Fibroblast of skin of right quadriceps (primary cell): ENCODE measurements around the gene SLC7A14.

Source experiments
- DNase-seq: peaks from one replicate; pipeline ENCODE4 v3.0.0-alpha.2; 2013

Gene SLC7A14

DNA sequence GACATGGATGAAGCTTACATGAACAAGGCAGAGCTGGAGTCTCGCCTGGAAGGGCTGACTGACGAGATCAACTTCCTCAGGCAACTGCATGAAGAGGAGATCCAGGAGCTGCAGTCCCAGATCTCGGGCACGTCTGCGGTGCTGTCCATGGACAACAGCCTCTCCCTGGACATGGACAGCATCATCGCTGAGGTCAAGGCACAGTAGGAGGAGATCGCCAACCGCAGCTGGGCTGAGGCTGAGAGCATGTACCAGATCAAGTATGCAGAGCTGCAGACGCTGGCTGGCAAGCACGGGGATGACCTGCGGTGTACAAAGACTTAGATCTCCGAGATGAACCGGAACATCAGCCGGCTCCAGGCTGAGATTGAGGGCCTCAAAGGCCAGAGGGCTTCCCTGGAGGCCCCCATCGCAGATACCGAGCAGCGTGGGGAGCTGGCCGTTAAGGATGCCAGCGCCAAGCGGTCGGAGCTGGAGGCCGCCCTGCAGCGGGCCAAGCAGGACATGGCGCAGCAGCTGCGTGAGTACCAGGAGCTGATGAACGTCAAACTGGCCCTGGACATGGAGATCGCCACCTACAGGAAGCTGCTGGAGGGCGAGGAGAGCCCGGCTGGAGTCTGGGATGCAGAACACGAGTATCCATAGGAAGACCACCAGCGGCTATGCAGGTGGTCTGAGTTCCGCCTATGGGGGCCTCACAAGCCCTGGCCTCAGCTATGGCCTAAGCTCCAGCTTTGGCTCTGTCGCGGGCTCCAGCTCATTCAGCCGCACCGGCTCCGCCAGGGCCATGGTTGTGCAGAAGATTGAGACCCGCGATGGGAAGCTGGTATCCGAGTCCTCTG is 89.6 kb downstream of the SLC7A14 start:
- no peak for DNase-seq

DNA sequence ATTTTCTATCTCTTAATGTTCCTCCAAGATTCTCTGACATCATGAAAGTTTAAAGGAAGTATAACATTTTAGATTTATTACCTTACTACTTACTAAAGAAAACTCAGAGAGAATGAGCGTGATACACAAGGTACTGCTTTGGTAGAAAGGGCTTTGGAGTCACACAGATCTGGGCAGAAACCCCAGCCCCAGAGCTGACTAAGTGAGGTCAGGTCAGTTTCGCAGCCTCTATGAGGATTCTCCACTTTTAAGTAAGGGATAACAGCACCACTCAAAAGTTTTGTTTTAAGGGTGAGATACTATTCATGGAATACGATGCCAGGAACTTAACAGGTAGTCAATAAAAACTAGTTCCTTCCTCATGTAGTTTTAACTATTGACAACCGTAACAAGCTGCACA is 91.1 kb downstream of the SLC7A14 start:
- DNase-seq: no peak

DNA sequence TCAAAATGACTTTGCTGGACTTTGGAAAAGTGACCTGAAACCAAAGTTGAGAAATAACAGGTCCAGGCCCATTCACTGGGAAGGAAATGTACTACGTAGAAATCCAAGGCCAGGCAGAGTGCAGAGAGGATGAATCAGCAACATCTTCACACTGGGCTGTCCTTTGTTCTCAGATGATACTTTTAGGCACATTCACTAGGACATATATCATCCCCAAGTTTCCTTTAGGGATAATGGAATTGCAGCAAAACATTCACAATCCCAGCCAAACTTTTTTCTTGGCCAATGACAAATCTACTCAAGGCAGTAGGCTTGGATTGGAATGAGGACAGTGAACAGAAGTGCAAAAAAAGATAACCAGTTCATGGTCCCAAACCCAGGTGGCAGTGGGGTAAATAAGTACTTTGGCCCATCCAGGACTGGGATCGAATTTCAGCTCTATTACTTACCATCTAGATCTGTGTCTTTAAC is 92.1 kb downstream of the SLC7A14 start:
- DNase-seq: peak; percentile 79

DNA sequence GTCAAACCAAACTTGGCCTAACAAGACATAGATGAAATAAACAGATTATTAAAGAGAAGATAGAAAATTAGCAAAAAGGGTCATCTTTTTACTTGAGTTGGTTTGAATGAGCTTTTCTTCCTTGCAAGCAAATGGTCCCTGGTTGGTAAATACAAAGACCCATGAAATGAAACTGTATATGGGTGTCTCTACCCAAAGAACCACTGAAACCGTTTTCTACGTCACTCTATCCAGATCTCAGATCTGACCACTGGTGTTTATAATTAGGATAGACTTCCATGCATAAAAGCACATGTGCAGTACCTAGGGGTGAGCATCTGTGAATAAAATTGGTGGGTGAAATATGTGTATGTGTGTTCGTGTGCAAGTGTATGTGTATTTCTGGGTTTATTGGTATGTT is 94.0 kb downstream of the SLC7A14 start:
- no peak for DNase-seq

DNA sequence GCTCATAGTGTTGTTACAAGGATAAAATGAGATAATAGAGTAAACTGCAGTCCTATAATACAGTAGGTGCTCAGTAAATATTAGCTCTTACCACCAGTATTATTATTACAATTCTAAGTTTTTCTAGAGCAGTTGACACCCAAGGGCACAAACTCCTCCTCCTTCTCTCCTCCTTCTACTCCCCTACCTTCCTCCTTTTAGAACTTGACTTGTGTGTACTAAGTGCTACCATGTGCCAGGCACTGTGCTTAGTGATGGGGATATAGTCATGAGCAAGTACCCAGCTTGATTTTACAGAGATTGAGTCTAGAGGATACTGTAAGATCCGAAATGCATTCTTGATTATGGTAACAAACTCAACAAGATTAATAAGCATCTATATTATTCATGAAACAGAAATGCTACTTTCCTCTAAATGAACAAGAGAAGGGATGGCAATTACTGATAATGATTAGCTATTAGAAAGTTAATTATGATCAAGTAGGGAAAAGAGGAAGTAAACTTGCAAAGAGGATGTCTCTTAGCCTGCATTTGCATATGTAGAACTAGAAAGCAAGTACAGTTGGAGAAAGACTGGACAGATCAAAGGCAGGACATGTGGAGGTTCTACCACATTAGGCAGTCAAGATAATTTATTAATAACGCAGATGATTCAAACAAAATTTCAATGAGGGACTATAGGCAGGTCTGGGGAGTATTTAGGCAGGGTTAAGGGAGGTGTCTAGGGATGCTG is 94.9 kb downstream of the SLC7A14 start:
- no peak for DNase-seq

DNA sequence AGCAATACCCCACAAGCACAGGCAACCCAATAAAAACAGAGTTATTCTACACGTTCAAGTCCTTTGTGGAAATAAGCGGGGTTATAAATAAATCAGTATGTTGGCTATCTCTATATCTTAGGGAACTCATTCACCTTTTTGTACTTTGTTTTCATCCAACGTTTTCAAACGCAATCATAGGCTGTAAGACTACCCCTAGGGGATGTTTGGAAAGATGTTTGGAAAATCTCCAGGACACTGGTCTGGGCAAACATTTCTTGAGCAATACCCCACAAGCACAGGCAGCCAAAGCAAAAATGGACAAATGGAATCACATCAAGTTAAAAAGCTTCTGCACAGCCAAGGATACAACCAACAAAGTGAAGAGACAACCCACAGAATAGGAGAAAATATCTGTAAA is 97.1 kb downstream of the SLC7A14 start:
- peak; percentile 66 for DNase-seq

DNA sequence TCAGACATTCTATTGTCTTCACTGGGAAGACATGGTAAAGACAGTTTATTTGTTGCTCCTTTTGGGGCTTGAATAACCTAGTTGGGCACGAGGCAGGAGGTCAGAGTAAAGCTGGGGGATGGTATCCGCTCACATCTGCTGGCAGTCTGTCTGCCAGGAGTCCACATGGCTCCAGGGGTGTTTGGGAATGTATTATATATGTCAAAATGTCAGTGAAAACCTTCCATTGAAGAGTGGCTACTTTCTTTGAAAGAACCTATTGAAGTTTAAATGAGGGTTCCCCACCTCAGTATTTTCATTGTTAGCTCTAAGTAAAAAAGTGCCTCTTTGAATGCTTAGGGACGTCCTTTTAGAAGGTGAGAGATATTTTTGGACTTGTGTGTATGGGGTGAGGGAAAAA is 98.8 kb downstream of the SLC7A14 start:
- no peak for DNase-seq

DNA sequence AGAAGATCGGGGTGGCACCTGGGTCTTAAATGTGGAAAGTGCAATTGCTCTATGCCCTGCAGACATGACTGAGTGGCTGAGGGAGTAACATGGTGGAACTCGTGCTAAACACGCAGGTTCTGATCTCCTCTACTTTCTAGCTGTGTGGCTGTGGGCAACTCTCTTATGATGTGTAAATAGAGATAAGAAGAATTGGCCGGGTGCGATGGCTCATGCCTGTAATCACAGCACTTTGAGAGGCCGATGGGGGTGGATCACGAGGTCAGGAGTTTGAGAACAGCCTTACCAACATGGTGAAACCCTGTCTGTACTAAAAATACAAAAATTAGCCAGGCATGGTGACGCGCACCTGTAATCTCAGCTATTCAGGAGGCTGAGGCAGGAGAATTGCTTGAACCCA is 99.5 kb downstream of the SLC7A14 start:
- no peak for DNase-seq

DNA sequence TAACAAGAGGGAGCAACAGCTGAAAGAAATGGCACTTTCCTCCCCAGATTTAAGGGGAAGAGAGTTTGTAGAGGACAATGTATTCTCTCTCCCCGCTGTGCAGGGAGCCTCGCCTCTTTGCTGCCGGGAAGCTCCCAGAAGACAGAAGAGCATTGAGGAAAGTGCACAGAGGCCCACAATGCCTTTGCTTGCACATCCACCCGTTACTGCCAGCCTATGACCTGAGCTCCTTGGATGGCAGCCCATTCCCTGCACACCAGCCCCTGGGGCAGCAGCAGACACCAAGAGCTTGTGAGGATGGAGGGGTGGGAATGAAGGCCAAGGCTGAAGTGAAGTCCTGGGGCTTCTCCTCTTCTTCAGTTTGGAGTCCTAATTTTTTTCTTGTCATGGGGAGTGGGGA is 100.2 kb downstream of the SLC7A14 start:
- DNase-seq: no peak

DNA sequence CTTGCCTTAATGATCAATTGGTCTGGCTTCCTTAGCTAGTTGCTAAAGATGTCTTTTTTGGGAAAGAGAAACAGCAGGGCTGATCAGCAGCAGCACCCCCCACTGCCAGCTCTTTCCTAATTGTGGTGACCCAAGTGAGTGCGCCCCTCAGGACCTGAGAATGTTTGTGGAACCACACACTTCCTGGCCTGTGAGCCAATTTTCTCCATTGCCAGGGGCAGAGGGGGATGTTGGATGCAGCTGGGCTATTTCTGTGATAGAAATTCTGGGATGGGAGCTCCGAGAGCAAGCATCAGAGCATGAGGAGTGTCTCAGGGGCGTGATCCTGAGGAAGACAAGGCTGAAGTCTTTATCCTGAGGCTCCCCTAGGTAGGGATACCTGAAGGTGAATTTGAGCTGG is 100.6 kb downstream of the SLC7A14 start:
- peak; percentile 22 for DNase-seq

DNA sequence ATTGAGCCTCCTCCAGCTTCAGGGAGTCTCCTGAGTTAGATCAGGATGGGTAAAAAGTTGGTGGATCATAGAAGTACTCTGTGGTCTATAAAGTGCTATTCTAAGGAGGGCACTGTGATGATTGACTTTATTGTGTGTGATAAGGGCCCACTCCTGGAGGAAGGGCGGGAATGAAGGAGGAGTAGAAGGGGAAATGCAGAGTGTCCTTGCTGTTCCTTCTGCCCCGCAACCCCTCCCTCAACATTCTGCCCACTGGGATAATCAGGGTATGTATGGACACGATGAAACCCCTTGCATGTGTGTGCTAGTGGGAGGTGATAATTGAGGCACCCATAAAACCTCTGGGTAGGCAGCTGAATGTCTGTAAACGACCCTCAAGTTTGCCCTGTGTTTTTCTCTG is 101.0 kb downstream of the SLC7A14 start:
- DNase-seq: no peak

DNA sequence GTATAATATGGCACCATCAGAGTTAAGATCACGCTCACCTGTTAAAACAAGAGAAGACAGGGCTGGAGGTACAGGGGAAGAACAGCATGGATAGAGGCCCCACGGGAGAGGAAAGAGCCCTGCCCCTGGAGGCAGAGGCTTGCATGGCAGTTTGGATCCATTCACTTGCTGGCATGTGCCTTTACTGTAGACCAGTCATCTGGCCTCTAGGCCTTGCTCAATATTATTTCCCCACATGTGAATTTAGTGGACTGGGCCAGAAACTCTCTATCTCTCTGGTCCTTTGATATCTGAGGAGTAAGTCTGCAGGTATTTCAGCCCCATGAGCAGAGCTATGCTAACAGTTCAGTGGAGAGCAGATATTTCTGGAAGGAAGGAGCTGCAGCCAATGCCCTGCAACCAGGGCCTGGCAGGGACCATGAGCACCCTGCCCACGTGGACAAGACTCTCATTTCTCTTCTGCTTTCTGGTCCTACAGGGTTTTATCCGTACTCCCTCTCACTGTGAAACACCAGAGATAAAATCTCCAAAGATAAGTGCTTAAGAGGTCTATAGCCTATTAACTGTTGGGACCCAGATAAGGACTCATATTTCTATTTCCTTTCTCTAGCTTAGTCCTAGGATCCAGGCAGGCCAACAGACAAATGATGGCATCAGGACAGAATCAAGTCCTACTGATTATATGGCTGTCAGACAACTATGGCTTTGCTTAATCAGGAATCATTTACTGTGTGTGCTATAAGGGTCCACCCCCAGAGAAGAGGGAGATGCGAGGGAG is 102.2 kb downstream of the SLC7A14 start:
- no peak for DNase-seq

DNA sequence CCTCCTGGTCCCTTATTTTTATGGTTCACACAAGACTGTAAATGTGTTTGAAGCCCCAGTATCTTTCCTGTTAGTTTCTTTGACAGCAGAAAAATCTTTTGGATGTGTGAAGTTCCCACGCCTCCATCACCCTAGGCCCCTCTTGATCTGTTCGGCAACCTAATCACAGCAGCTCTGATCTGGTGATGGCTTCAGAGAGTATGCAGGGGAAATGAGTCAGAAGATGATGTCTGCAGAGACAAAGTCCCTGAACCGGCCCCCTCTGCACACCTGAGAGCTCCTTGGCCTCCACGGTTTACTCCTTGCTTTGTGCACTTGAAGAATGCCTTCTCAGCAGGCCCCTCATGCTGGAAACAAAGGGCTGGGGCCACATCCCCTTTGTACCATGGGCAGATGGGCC is 103.7 kb downstream of the SLC7A14 start:
- DNase-seq: no peak

DNA sequence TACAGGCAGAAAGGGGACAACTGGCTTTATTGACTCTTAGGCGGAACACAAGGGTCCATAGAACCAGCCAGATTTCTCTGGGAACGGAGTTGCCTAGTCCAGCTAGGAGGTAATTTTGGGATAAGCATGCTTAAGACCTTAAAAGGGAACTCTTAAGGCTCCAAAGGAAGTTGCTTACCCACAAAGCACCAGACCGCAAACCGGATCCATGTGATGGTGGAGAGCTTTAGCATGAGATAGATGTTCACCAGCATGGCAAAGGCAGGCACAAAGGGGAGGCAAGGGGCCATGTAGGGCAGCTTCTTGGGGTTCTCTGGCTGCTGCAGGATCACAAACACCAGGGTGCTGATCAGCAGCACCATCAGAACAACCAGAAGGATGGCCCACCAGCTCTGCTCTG is 105.8 kb downstream of the SLC7A14 start:
- DNase-seq: no peak

DNA sequence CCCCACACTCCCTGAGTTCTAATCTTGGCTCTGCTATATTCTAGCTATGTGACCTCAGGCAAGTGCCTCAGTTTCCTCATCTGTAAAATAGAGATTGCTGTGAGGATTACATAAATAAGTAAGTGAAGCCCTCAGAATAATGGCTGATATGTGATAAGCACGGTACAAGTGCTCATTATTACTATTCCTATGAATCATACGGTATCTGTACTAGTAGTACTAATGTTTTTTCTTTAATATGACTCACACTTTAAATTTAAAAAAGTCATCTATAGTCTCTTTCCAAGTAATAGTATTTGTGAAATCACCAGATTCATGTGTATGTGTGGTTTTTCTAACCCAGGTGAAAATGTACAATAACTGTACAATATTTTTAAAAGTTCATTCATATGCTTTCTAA is 108.5 kb downstream of the SLC7A14 start:
- DNase-seq: no peak

DNA sequence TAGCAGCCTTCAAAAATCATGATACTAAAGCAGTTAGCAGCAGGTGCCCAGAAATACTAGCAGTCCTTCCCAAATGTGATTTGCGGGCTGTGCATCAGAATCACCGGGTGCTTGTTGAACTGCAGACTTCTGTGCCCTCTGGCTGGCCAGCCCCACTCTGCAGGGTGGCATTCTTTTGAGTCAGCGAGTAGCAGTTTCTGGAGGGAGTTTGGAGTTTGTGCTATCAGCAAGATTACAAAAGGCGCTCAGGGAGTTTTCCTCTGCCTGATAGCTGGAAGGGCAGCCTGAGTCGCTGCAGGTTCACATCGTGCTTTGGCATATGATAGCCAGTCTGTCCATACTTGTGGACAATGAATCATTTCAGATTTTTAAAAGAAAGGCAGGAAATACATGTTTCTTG is 109.6 kb downstream of the SLC7A14 start:
- DNase-seq: no peak

DNA sequence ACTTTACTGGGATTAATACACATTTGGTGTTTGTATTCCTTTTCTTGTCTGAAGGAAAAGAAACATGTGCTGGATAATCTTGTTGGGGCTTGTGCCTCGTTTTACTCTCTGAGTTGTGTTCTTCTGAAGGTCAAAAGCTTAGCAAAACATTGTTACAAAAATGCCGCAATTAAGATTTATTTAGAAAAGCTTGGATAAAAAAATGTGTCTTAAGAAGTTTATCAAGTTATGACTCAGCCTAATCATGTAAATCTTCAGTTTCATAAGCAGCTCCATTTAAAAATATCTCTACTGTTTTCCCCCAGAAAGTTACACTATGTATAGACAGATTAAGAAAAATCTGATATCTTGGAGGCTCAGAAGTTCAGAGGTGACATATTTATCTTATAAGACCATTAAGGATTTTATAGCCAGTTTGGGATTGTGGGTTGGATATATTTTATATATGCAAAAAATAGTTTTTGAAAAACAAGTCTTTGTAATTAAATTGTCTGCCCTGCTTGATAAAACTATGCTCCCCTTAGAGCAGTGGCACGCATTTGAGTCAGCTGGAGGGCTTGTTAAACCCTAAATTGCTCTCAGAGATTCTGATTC is 110.7 kb downstream of the SLC7A14 start:
- DNase-seq: peak; percentile 51

DNA sequence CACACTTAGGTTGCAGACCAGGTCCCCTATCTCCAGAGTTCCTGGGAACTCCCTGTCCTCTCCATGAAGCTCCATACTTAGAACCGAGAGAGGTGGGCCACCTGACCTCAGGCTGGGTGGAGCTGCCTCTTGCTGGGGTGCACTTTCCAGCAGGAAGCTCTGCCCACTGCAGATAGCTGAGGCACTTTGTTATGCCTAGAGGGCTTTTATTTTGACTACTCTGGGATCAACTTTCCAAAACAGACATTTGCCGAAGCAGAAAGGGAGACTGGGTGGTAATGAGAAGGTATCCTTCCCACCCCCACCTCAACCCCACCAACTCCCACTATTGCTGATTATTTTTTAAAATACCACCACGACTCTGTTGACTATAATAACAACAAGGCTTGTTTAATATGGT is 112.5 kb downstream of the SLC7A14 start:
- no peak for DNase-seq

DNA sequence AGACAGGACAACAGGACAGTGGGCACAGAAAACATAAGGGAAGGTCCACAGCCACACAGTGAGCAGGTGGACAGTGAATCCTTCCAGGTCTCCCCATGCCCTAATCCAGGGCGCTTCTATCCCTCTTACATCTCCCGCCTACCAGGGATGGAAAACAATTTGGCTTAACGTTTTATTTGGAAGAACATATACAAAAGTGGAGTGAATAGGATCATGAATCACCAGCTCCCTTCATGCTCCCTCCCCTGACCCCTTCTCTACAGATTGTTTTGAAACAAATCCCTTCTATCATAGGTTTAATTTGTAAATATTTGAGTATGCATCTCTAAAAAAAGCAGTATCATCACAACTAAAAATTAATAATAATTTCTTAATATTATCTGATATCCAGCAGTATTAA is 114.7 kb downstream of the SLC7A14 start:
- DNase-seq: no peak

DNA sequence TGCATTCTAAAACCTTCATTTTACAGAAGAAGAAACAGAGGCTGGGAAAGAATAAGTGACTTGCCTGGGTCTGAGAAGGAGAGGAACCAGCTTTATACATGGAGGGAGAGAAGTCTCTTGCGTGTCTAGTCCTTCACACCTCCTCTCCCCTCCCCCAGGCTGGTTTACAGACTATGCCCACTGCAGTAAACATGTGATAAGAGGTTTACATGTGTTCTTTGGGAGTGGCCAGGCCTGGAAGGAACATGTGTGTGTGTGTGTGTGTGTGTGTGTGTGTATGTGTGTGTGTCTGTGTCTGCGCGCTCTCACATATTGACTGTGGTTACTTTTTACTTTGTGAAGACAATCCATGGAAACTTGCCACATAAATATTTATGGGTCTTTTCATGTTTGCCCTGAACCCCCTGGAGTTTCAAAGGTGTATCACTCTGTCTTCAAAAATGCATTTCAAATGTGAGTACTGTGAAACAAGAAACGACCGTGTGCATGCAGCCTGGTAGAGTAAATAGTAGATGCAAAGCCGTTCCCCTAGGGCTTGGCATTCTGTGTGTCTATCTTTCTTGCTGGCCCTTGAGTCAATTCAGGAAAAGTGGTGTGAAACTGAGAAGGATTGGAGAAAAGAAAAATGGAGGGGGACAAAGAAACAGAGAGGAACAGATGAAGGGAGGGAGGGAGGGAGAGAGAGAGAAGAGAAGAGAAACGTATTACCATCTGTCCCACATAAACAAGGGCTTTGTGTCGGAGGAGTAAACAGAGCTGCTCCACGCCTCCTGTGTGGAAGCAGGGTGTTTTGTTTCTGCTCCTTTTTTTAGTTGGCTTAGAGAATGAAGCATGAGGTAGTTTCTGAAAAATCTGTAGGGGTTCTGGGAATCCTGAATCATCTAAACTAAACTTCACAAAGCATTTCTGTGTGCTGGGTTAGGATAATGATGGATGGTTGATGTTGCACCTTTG is 115.5 kb downstream of the SLC7A14 start:
- DNase-seq: peak; percentile 82

DNA sequence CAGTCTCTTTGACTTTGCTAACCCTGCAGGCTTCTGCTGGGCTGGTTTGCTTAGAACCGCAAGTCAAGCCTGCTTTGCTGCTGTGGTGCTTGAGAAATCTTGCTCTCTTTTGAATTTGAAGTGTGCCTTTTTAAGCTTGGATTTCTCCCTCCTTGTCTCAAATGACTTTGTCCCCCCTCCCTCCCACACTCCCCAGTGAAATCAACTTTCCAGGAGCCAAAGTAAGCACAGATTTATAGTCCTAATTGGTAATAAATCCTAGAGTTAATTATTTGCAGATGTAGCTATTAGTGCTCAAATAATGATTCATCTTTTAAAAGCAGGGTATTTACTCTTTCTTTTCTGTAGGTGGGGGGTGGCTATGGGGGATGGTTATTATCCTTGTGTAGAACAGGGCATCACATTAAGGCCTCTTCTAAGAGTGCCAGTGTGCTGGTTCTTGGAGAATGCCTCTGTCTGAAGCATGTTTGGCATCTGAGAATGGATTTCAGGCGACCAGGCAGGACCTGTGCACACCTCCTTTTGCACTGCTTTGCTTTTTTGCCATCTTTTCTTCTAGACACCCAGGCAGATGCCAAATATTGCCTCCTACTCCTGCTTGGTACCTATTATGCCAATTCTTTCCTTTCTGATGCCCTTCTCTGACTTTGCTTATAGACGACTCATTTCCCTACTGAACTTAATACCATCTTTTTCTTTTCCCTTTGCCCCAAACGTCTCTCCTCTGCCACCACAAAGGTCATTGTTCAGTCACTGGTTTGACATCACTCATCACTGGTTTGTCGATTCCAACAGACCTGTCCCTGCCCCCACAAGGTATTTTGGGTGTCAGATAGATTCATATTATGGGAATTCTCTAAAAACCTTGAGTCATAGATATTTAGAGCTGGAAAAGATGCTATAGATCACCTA is 116.5 kb downstream of the SLC7A14 start:
- DNase-seq: peak; percentile 98
